SK-N-SH (cell line): ENCODE measurements around the gene PLA2G4B. TPM values are rescaled to one million over a fixed set of nuclear protein-coding genes. Genes with fewer than 3 reads are reported as not detected.

Source experiments
- CTCF ChIA-PET: fragments of 300-600, 350-600 bp; formaldehyde crosslinking; extraction: SDS; loops from one replicate; lab custom pipeline; 2021; lab: Yijun Ruan, JAX
- POLR2A ChIA-PET: fragments of 350-600 bp; sonication (Branson Sonifier 250); formaldehyde crosslinking; extraction: SDS; loops from one replicate; lab custom pipeline; 2020; ENCODE audit warnings: antibody characterized with exemption, inconsistent platforms; lab: Yijun Ruan, JAX
- DNase-seq: peaks from one replicate; pipeline ENCODE4 v3.0.0; 2012
- H2AFZ ChIP-seq: fragments of 200-600 bp; sonication (generic); 2 replicates; pipeline ENCODE4 v1.8.1; 2016; ENCODE audit warnings: antibody characterized with exemption, mild to moderate bottlenecking, low read depth
- H3F3A ChIP-seq: fragments of 200-600 bp; sonication (generic); replicated peaks from 2 replicates; pipeline ENCODE3; 2016; ENCODE audit warnings: antibody characterized with exemption, mild to moderate bottlenecking; ENCODE audit not compliant: insufficient read depth
- H3K27ac ChIP-seq, 2 experiments: fragments of 200-500 bp in 1 of 2; fragments of 200-600 bp in 1 of 2; sonication (Bioruptor generic) in 1 of 2; sonication (generic), shearing (Covaris generic) in 1 of 2; 2 replicates each; pipeline versions ENCODE4 v1.5.1 to v1.6.1; 2014 to 2016; ENCODE audit warnings: low read depth in 2 of 2, inconsistent platforms in 1 of 2, low read length in 1 of 2, mild to moderate bottlenecking in 1 of 2, mixed read lengths in 1 of 2
- H3K27me3 ChIP-seq: fragments of 200-600 bp; sonication (generic), shearing (Covaris generic); 2 replicates; pipeline ENCODE4 v1.6.1; 2016; ENCODE audit warnings: mixed run types; ENCODE audit not compliant: insufficient read depth
- H3K36me3 ChIP-seq, 2 experiments: fragments of 200-500 bp in 1 of 2; fragments of 200-600 bp in 1 of 2; sonication (Bioruptor generic) in 1 of 2; sonication (generic) in 1 of 2; replicated peaks in 1 of 2; 2 replicates each; pipeline versions ENCODE3 to v1.5.1; 2014 to 2016; ENCODE audit warnings: low read length in 1 of 2, mild to moderate bottlenecking in 1 of 2; ENCODE audit not compliant: insufficient read depth in 2 of 2, control insufficient read depth in 1 of 2
- H3K4me1 ChIP-seq, 2 experiments: fragments of 200-500 bp in 1 of 2; fragments of 200-600 bp in 1 of 2; sonication (Bioruptor generic) in 1 of 2; sonication (generic), shearing (Covaris generic) in 1 of 2; 2 replicates each; pipeline versions ENCODE4 v1.5.1 to v1.6.1; 2014 to 2016; ENCODE audit warnings: low read depth in 1 of 2, low read length in 1 of 2, mixed run types in 1 of 2; ENCODE audit not compliant: insufficient read depth in 2 of 2, control insufficient read depth in 1 of 2
- H3K4me2 ChIP-seq: fragments of 200-600 bp; sonication (generic), shearing (Covaris generic); 2 replicates; pipeline ENCODE4 v1.6.1; 2017; ENCODE audit warnings: mixed run types
- H3K4me3 ChIP-seq, 2 experiments: fragments of 200-500 bp in 1 of 2; fragments of 200-600 bp in 1 of 2; sonication (Bioruptor generic) in 1 of 2; sonication (generic), shearing (Covaris generic) in 1 of 2; 2 replicates each; pipeline versions ENCODE4 v1.5.1 to v1.8.1; 2014 to 2016; ENCODE audit warnings: low read depth in 2 of 2, inconsistent platforms in 1 of 2, low read length in 1 of 2, mild to moderate bottlenecking in 1 of 2, mixed read lengths in 1 of 2, moderate library complexity in 1 of 2
- H3K79me2 ChIP-seq: fragments of 200-600 bp; sonication (generic); 2 replicates; pipeline ENCODE4 v1.8.1; 2017; ENCODE audit warnings: mild to moderate bottlenecking; ENCODE audit not compliant: insufficient read depth
- H3K9ac ChIP-seq: fragments of 200-600 bp; sonication (generic); 2 replicates; pipeline ENCODE4 v1.6.1; 2017; ENCODE audit warnings: mixed run types
- H3K9me2 ChIP-seq: fragments of 200-600 bp; sonication (generic); 2 replicates; pipeline ENCODE4 v1.6.1; 2017; ENCODE audit warnings: mixed run types
- H3K9me3 ChIP-seq: fragments of 200-600 bp; sonication (generic); 2 replicates; pipeline ENCODE4 v1.6.1; 2017; ENCODE audit warnings: mixed run types, mild to moderate bottlenecking, moderate library complexity
- H4K20me1 ChIP-seq: fragments of 200-600 bp; sonication (generic); 2 replicates; pipeline ENCODE4 v1.6.1; 2017; ENCODE audit warnings: mild to moderate bottlenecking, mixed run types; ENCODE audit not compliant: insufficient read depth
- CHD2 ChIP-seq: fragments of 150-350 bp; IDR thresholded peaks from 2 replicates; pipeline ENCODE4 v1.6.1; 2018; ENCODE audit warnings: low read length; ENCODE audit not compliant: partially characterized antibody
- ELF1 ChIP-seq: IDR thresholded peaks from 2 replicates; pipeline ENCODE4 v1.4.0; 2012
- EP300 ChIP-seq, 2 experiments: IDR thresholded peaks; 2 replicates each; pipeline versions ENCODE4 v1.4.0 to v1.6.1; 2012; ENCODE audit warnings: borderline replicate concordance in 1 of 2, low read depth in 1 of 2, low read length in 1 of 2
- EZH2phosphoT487 ChIP-seq: fragments of 200-600 bp; sonication (generic); IDR thresholded peaks from 2 replicates; pipeline ENCODE4 v1.6.1; 2017; ENCODE audit warnings: low read depth, mixed run types, mild to moderate bottlenecking, antibody characterized with exemption, moderate library complexity, borderline replicate concordance
- GABPA ChIP-seq: IDR thresholded peaks from 2 replicates; pipeline ENCODE4 v1.4.0; 2012; ENCODE audit warnings: low read depth, mild to moderate bottlenecking
- GATA2 ChIP-seq: sonication (generic); formaldehyde crosslinking; IDR thresholded peaks from 2 replicates; pipeline ENCODE4 v1.5.0; 2020; ENCODE audit warnings: mild to moderate bottlenecking, missing genetic modification reagents
- IRF3 ChIP-seq: fragments of 150-350 bp; IDR thresholded peaks from 2 replicates; pipeline ENCODE4 v1.6.1; 2016; ENCODE audit warnings: mild to moderate bottlenecking, low read depth, low read length
- JUND ChIP-seq: IDR thresholded peaks from 2 replicates; pipeline ENCODE4 v1.4.0; 2012
- MEF2A ChIP-seq: IDR thresholded peaks from 2 replicates; pipeline ENCODE4 v1.4.0; 2012; ENCODE audit warnings: low read depth, borderline replicate concordance
- NFIC ChIP-seq: IDR thresholded peaks from 2 replicates; pipeline ENCODE4 v1.4.0; 2012; ENCODE audit warnings: borderline replicate concordance
- NRF1 ChIP-seq: IDR thresholded peaks from 2 replicates; pipeline ENCODE4 v1.6.1; 2012; ENCODE audit warnings: low read depth, mild to moderate bottlenecking, low read length
- RAD21 ChIP-seq: IDR thresholded peaks from 2 replicates; pipeline ENCODE4 v1.6.1; 2012; ENCODE audit warnings: mild to moderate bottlenecking, low read length
- RFX5 ChIP-seq: IDR thresholded peaks from 2 replicates; pipeline ENCODE4 v1.6.1; 2012; ENCODE audit warnings: mild to moderate bottlenecking, improper control_type of control experiment, low read length
- RXRA ChIP-seq: IDR thresholded peaks from 2 replicates; pipeline ENCODE4 v1.4.0; 2012; ENCODE audit warnings: low read depth, mild to moderate bottlenecking, borderline replicate concordance
- SMC3 ChIP-seq: IDR thresholded peaks from 2 replicates; pipeline ENCODE4 v1.6.1; 2012; ENCODE audit warnings: low read depth, low read length, improper control_type of control experiment
- TAF1 ChIP-seq: IDR thresholded peaks from 2 replicates; pipeline ENCODE4 v1.6.1; 2012; ENCODE audit warnings: low read depth, mild to moderate bottlenecking, low read length, moderate library complexity, borderline replicate concordance
- TCF12 ChIP-seq: IDR thresholded peaks from 2 replicates; pipeline ENCODE4 v1.4.0; 2012
- TEAD4 ChIP-seq: IDR thresholded peaks from 2 replicates; pipeline ENCODE4 v1.4.0; 2012; ENCODE audit warnings: mild to moderate bottlenecking, borderline replicate concordance; ENCODE audit not compliant: insufficient read depth
- USF2 ChIP-seq: fragments of 150-350 bp; IDR thresholded peaks from 2 replicates; pipeline ENCODE4 v1.6.1; 2017; ENCODE audit warnings: antibody characterized with exemption, low read length, low read depth, borderline replicate concordance
- YY1 ChIP-seq: IDR thresholded peaks from 2 replicates; pipeline ENCODE4 v1.4.0; 2012; ENCODE audit warnings: low read depth, mild to moderate bottlenecking
- ZBTB33 ChIP-seq: IDR thresholded peaks from 2 replicates; pipeline ENCODE4 v1.4.0; 2012; ENCODE audit warnings: low read depth, borderline replicate concordance
- WGBS: methylation state at CpG from one replicate; pipeline ENCODE4 v1.1.6; 2017; ENCODE audit warnings: low lambda C conversion rate; 5-methylcytosine and 5-hydroxymethylcytosine counted together
- polyA plus RNA-seq, 3 experiments: library from polyadenylated mRNA; depleted of rRNA; stranded (reverse); fragments of >200 nt; gene quantifications; 2 replicates each; pipeline ENCODE4 v1.2.3, GENCODE V29; 2012

PLA2G4B gene
- polyA plus RNA-seq, 1 of the 3 experiments (the other 2 are of a cell fraction), result 5.3 TPM

GRCh38 chr15:41822471-41822870 is 16.2 kb upstream of the PLA2G4B start:
- Histone ChIP-seq H3K36me3 (peaks cover 0 to 61% of the 10 kb centered on the region in 2 experiments), H4K20me1 (no peaks in the 10 kb centered on the region)

GRCh38 chr15:41822957-41823356 is 15.7 kb upstream of the PLA2G4B start:
- Histone ChIP-seq H3F3A (no peaks in the 10 kb centered on the region), H3K79me2 (no peaks in the 10 kb centered on the region), H3K27me3 (no peaks in the 10 kb centered on the region), H3K9ac (no peak overlapping the region), H3K36me3 (peaks cover 0 to 56% of the 10 kb centered on the region in 2 experiments), H3K9me3 (no peaks in the 10 kb centered on the region), H4K20me1 (no peaks in the 10 kb centered on the region), H3K4me1 (peaks cover 0 to 3% of the 10 kb centered on the region in 2 experiments; a peak in 1 of 4 replicates), H3K27ac (no peak overlapping the region), H2AFZ (no peak overlapping the region), H3K9me2 (no peaks in the 10 kb centered on the region), H3K4me2 (no peak overlapping the region), H3K4me3 (no peak overlapping the region)
- WGBS, result no CpG with 5 or more reads among the region's 6 CpGs
- ChIA-PET POLR2A (no interaction called here), CTCF (interaction anchor here (0.6 to 8.6 kb wide), 5 partner anchors 12 to 370 kb away, joined by 3 to 66 read pairs (median 13); partner anchors contain the start of gene MAPKBP1)
- no peak for DNase-seq
- TF ChIP-seq TCF12, result no peak
- TF ChIP-seq TEAD4, result no peak
- no peak for TF ChIP-seq CHD2
- no peak for TF ChIP-seq EP300 (IDR thresholded peaks at IDR 0.05; ENCODE audit: borderline replicate concordance in 1 of 2, low read depth in 1 of 2, low read length in 1 of 2)
- no peak for TF ChIP-seq ZBTB33
- no peak for TF ChIP-seq YY1
- no peak for TF ChIP-seq SMC3
- TF ChIP-seq EZH2phosphoT487, result no peak
- no peak for TF ChIP-seq USF2
- TF ChIP-seq GABPA, result no peak
- no peak for TF ChIP-seq NRF1
- TF ChIP-seq JUND, result no peak
- no peak for TF ChIP-seq RAD21
- TF ChIP-seq ELF1, result no peak
- no peak for TF ChIP-seq MEF2A
- TF ChIP-seq RFX5, result no peak

More at GRCh38 chr15:41822471-41822870, 16.2 kb upstream of the PLA2G4B start:
- Histone ChIP-seq H3K4me1 (peaks cover 0 to 3% of the 10 kb centered on the region in 2 experiments; a peak in 1 of 4 replicates), H3K79me2 (no peaks in the 10 kb centered on the region), H3F3A (no peaks in the 10 kb centered on the region), H3K9me2 (no peaks in the 10 kb centered on the region), H3K9me3 (no peaks in the 10 kb centered on the region), H3K4me2 (no peak overlapping the region), H3K27me3 (no peaks in the 10 kb centered on the region), H3K9ac (no peak overlapping the region), H3K4me3 (no peak overlapping the region), H3K27ac (no peak overlapping the region), H2AFZ (no peak overlapping the region)
- DNase-seq, result no peak
- WGBS, result 97% methylated on average over 6 of the region's 6 CpGs
- no peak for TF ChIP-seq RXRA
- TF ChIP-seq NFIC, result no peak
- TF ChIP-seq TAF1, result no peak
- TF ChIP-seq EP300 (IDR thresholded peaks at IDR 0.05; ENCODE audit: borderline replicate concordance in 1 of 2, low read depth in 1 of 2, low read length in 1 of 2), result no peak
- no peak for TF ChIP-seq IRF3
- TF ChIP-seq ELF1, result no peak
- no peak for TF ChIP-seq GATA2 (CRISPR knock-in tag)
- ChIA-PET POLR2A (no interaction called here), CTCF (interaction anchor here (1.6 to 8.6 kb wide), 4 partner anchors 11 to 218 kb away, joined by 5 to 66 read pairs (median 14); partner anchors contain the start of gene MAPKBP1)
